Liver (tissue), 9 donors: Measurements from ENCODE around the gene CNTN2. TPM values are rescaled to one million over a fixed set of nuclear protein-coding genes. Genes with fewer than 3 reads are reported as not detected.

ENCODE experiments used
- DNase-seq: peaks from one replicate; pipeline ENCODE4 v3.0.0-alpha.2; 2017; ENCODE audit warnings: low spot score
- H3K27ac ChIP-seq, 2 donors: one replicate each; pipeline ENCODE4 v1.7.0; 2013; ENCODE audit warnings: inconsistent platforms in 2 of 2, low read length in 2 of 2, control low read depth in 1 of 2, low read depth in 1 of 2, mild to moderate bottlenecking in 1 of 2
- H3K27me3 ChIP-seq, 4 donors: one replicate each; pipeline versions ENCODE4 v1.6.1 to v1.7.0; 2013; ENCODE audit warnings: low read length in 3 of 4, inconsistent platforms in 1 of 4, mild to moderate bottlenecking in 1 of 4, moderate library complexity in 1 of 4; ENCODE audit not compliant: control insufficient read depth in 4 of 4, insufficient read depth in 4 of 4
- H3K36me3 ChIP-seq, 4 donors: one replicate each; pipeline versions ENCODE4 v1.6.1 to v1.7.0; 2013; ENCODE audit warnings: low read length in 3 of 4, mild to moderate bottlenecking in 3 of 4, low read depth in 1 of 4, moderate library complexity in 1 of 4; ENCODE audit not compliant: control insufficient read depth in 4 of 4, insufficient read depth in 3 of 4
- H3K4me1 ChIP-seq, 4 donors: one replicate each; pipeline versions ENCODE4 v1.6.1 to v1.7.0; 2013; ENCODE audit warnings: low read length in 3 of 4, mild to moderate bottlenecking in 3 of 4, moderate library complexity in 1 of 4; ENCODE audit not compliant: control insufficient read depth in 4 of 4, insufficient read depth in 4 of 4
- H3K4me3 ChIP-seq, 3 donors: one replicate each; pipeline versions ENCODE4 v1.6.1 to v1.7.0; 2013; ENCODE audit warnings: low read length in 3 of 3, control low read depth in 1 of 3, low read depth in 1 of 3, mild to moderate bottlenecking in 1 of 3
- H3K9ac ChIP-seq, 2 donors: one replicate each; pipeline ENCODE4 v1.7.0; 2013; ENCODE audit warnings: low read length in 2 of 2, mild to moderate bottlenecking in 2 of 2, moderate library complexity in 2 of 2, control low read depth in 1 of 2, low read depth in 1 of 2
- H3K9me3 ChIP-seq, 4 donors: one replicate each; pipeline versions ENCODE4 v1.6.1 to v1.7.0; 2013; ENCODE audit warnings: low read length in 3 of 4; ENCODE audit not compliant: control insufficient read depth in 4 of 4
- FOXA1 ChIP-seq: IDR thresholded peaks from 2 replicates; pipeline ENCODE4 v1.6.1; 2016; ENCODE audit warnings: antibody characterized with exemption
- FOXA2 ChIP-seq: IDR thresholded peaks from 2 replicates; pipeline ENCODE4 v1.6.1; 2016; ENCODE audit warnings: antibody characterized with exemption
- HNF4A ChIP-seq, 2 donors: conservative IDR thresholded peaks; 2 replicates each; pipeline ENCODE4 v1.6.1; 2016; ENCODE audit warnings: antibody characterized with exemption in 2 of 2, mild to moderate bottlenecking in 2 of 2
- HNF4G ChIP-seq: IDR thresholded peaks from 2 replicates; pipeline ENCODE4 v1.6.1; 2016; ENCODE audit warnings: antibody characterized with exemption
- JUND ChIP-seq, 2 donors: IDR thresholded peaks; 2 replicates each; pipeline ENCODE4 v1.6.1; 2016; ENCODE audit warnings: antibody characterized with exemption in 2 of 2
- NR2F2 ChIP-seq: IDR thresholded peaks from 2 replicates; pipeline ENCODE4 v1.6.1; 2016; ENCODE audit warnings: antibody characterized with exemption
- RAD21 ChIP-seq, 2 donors: IDR thresholded peaks; 2 replicates each; pipeline ENCODE4 v1.6.1; 2016; ENCODE audit warnings: antibody characterized with exemption in 2 of 2, mild to moderate bottlenecking in 2 of 2
- RXRA ChIP-seq, 2 donors: IDR thresholded peaks; 2 replicates each; pipeline ENCODE4 v1.6.1; 2017 to 2018; ENCODE audit warnings: antibody characterized with exemption in 2 of 2, mild to moderate bottlenecking in 1 of 2
- SP1 ChIP-seq: IDR thresholded peaks from 2 replicates; pipeline ENCODE4 v1.6.1; 2018; ENCODE audit warnings: antibody characterized with exemption, mild to moderate bottlenecking
- TAF1 ChIP-seq: conservative IDR thresholded peaks from 2 replicates; pipeline ENCODE4 v1.6.1; 2016; ENCODE audit warnings: antibody characterized with exemption, mild to moderate bottlenecking
- WGBS: extraction: QIAGEN DNeasy Blood & Tissue Kit; methylation state at CpG from one replicate; pipeline ENCODE4 v1.1.7; 2013; 5-methylcytosine and 5-hydroxymethylcytosine counted together
- polyA plus RNA-seq, 2 donors: library from polyadenylated mRNA; stranded (reverse) in 1 of 2; unstranded in 1 of 2; fragments of 200-250 nt in 1 of 2; fragments of >200 nt in 1 of 2; fragmentation: Nextera tagmentation in 1 of 2; extraction: Ambion mirVana in 1 of 2; gene quantifications; one replicate each; pipeline versions ENCODE4 v1.2.1 to v1.2.3, GENCODE V29; 2013 to 2015
- total RNA-seq, 2 donors: library from RNA; depleted of rRNA; stranded (reverse); fragments of >200 nt; gene quantifications; one replicate each; pipeline ENCODE4 v1.2.3, GENCODE V29; 2014
- TF ChIP-seq, protein P1 (sequence below): IDR thresholded peaks from 2 replicates; pipeline ENCODE4 v1.6.1; 2016; ENCODE audit warnings: antibody characterized with exemption
- TF ChIP-seq, protein P2 (sequence below): IDR thresholded peaks from 2 replicates; pipeline ENCODE4 v1.6.1; 2016; ENCODE audit warnings: antibody characterized with exemption
- TF ChIP-seq, protein P3 (sequence below): IDR thresholded peaks from 2 replicates; pipeline ENCODE4 v1.6.1; 2016; ENCODE audit warnings: antibody characterized with exemption
- TF ChIP-seq, protein P4 (sequence below): fragments of 150-350 bp; IDR thresholded peaks from 2 replicates; pipeline ENCODE4 v1.5.1; 2017; ENCODE audit warnings: improper control_type of control experiment, low read depth, low read length; ENCODE audit not compliant: missing input control
- donor health status: healthy.
- donor health status: healthy.
- donor health status: healthy.
- donor health status: healthy.
- donor health status: healthy.

The CNTN2 gene
- total and polyA plus RNA-seq, 4 donors: 0.05 to 0.25 (median 0.17) TPM

DNA sequence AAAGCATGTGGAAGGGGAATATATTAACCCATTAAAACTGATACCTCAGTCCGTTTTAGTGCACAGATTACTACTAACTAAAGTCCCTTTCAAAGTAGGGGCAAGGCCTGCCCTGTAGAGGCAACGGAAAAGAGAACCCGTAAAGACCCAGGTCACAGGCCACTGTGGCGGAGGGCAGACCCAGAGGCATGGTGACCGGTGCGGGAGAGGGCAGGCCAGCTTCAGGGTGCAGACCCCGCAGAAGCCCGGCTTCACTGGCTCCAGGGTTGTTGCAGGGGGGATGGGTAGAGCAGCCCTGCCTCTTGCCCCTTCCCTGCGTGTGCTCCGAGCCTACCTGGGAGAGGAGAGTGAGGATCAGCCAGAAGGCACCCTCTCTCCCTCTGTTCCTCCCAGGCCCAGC, 17.7 kb downstream of the CNTN2 start:
- no peak for TF ChIP-seq RAD21 (IDR thresholded peaks at IDR 0.05)
- TF ChIP-seq, protein P1, sequence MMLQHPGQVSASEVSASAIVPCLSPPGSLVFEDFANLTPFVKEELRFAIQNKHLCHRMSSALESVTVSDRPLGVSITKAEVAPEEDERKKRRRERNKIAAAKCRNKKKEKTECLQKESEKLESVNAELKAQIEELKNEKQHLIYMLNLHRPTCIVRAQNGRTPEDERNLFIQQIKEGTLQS: no peak
- TF ChIP-seq, protein P2, sequence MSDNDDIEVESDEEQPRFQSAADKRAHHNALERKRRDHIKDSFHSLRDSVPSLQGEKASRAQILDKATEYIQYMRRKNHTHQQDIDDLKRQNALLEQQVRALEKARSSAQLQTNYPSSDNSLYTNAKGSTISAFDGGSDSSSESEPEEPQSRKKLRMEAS: no peak
- TF ChIP-seq FOXA1: no peak
- no peak for TF ChIP-seq HNF4A (conservative IDR thresholded peaks at IDR 0.05)
- H3K27ac ChIP-seq: no peak overlapping the region
- no peaks in the 10 kb centered on the region for H3K27me3 ChIP-seq
- no peaks in the 10 kb centered on the region for H3K9me3 ChIP-seq
- 96% methylated on average over 10 of the region's 10 CpGs for WGBS
- DNase-seq: no peak
- H3K4me1 ChIP-seq: peaks cover 0 to 3% (median 0%) of the 10 kb centered on the region in 4 donors
- H3K9ac ChIP-seq: no peak overlapping the region
- no peaks in the 10 kb centered on the region for H3K36me3 ChIP-seq
- H3K4me3 ChIP-seq: no peak overlapping the region

DNA sequence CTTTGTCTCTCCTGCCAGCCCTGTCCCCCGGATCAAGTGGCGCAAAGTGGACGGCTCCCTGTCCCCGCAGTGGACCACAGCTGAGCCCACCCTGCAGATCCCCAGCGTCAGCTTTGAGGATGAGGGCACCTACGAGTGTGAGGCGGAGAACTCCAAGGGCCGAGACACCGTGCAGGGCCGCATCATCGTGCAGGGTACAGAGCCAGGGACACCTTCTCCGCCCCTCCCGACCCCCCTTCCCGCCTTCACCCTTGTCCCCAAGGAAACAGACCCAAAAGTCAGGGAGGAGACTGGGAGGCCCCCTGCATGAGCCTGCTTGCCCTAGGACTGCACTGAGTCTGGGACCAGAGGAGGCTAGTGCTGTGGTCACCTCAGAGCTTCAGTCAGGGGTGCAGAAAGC, 18.2 kb downstream of the CNTN2 start:
- DNase-seq: no peak
- 78% methylated on average over 14 of the region's 14 CpGs for WGBS
- Histone ChIP-seq H3K4me3 (no peak overlapping the region), H3K9ac (no peak overlapping the region), H3K4me1 (peaks cover 0 to 3% (median 0%) of the 10 kb centered on the region in 4 donors), H3K27me3 (no peaks in the 10 kb centered on the region), H3K9me3 (no peaks in the 10 kb centered on the region), H3K27ac (no peak overlapping the region), H3K36me3 (no peaks in the 10 kb centered on the region)
- no peak for TF ChIP-seq RXRA (IDR thresholded peaks at IDR 0.05)
- TF ChIP-seq FOXA1: no peak
- no peak for TF ChIP-seq RAD21 (IDR thresholded peaks at IDR 0.05)
- TF ChIP-seq FOXA2: no peak
- TF ChIP-seq, protein P3, sequence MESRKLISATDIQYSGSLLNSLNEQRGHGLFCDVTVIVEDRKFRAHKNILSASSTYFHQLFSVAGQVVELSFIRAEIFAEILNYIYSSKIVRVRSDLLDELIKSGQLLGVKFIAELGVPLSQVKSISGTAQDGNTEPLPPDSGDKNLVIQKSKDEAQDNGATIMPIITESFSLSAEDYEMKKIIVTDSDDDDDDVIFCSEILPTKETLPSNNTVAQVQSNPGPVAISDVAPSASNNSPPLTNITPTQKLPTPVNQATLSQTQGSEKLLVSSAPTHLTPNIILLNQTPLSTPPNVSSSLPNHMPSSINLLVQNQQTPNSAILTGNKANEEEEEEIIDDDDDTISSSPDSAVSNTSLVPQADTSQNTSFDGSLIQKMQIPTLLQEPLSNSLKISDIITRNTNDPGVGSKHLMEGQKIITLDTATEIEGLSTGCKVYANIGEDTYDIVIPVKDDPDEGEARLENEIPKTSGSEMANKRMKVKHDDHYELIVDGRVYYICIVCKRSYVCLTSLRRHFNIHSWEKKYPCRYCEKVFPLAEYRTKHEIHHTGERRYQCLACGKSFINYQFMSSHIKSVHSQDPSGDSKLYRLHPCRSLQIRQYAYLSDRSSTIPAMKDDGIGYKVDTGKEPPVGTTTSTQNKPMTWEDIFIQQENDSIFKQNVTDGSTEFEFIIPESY: no peak
- TF ChIP-seq SP1: no peak
- no peak for TF ChIP-seq NR2F2
- no peak for TF ChIP-seq HNF4A (conservative IDR thresholded peaks at IDR 0.05)
- no peak for TF ChIP-seq JUND (IDR thresholded peaks at IDR 0.05)

DNA sequence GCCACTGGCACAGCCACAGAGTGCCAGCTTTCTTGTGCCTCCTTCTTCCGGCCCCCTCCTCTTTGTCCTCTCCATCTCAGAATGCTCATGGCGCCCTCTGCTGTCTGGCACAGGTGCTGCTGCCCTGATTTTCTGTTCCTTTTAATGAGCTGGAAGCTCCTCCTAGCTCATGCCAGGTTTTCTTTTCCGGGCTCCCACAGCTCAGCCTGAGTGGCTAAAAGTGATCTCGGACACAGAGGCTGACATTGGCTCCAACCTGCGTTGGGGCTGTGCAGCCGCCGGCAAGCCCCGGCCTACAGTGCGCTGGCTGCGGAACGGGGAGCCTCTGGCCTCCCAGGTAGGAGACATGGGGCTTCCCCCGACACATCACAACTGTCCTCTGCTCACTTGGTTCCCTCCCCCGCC, 18.7 kb downstream of the CNTN2 start:
- DNase-seq: peak; percentile 82
- Histone ChIP-seq H3K4me3 (no peak overlapping the region), H3K9me3 (no peaks in the 10 kb centered on the region), H3K36me3 (no peaks in the 10 kb centered on the region), H3K27me3 (no peaks in the 10 kb centered on the region), H3K27ac (no peak overlapping the region), H3K4me1 (peaks cover 0 to 3% (median 0%) of the 10 kb centered on the region in 4 donors), H3K9ac (no peak overlapping the region)
- TF ChIP-seq RAD21 (IDR thresholded peaks at IDR 0.05): peak; percentile 96 to 97
- no peak for TF ChIP-seq TAF1
- TF ChIP-seq JUND (IDR thresholded peaks at IDR 0.05): no peak
- TF ChIP-seq HNF4G: no peak
- no peak for TF ChIP-seq FOXA1
- TF ChIP-seq, protein P4, sequence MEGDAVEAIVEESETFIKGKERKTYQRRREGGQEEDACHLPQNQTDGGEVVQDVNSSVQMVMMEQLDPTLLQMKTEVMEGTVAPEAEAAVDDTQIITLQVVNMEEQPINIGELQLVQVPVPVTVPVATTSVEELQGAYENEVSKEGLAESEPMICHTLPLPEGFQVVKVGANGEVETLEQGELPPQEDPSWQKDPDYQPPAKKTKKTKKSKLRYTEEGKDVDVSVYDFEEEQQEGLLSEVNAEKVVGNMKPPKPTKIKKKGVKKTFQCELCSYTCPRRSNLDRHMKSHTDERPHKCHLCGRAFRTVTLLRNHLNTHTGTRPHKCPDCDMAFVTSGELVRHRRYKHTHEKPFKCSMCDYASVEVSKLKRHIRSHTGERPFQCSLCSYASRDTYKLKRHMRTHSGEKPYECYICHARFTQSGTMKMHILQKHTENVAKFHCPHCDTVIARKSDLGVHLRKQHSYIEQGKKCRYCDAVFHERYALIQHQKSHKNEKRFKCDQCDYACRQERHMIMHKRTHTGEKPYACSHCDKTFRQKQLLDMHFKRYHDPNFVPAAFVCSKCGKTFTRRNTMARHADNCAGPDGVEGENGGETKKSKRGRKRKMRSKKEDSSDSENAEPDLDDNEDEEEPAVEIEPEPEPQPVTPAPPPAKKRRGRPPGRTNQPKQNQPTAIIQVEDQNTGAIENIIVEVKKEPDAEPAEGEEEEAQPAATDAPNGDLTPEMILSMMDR: peak; percentile 94
- TF ChIP-seq, protein P1: no peak
- TF ChIP-seq, protein P3: no peak
- no peak for TF ChIP-seq HNF4A (conservative IDR thresholded peaks at IDR 0.05)
- WGBS: 39% methylated on average over 13 of the region's 13 CpGs
